OCI-LY1 (cell line): Measurements from ENCODE around the gene RIPK3.

Experiments
- EZH2 ChIP-seq: fragments of 200-600 bp; sonication (generic), shearing (Covaris generic); IDR thresholded peaks from 2 replicates; pipeline ENCODE4 v1.8.0; 2017; ENCODE audit warnings: borderline replicate concordance, mixed run types, mild to moderate bottlenecking, antibody characterized with exemption, low read length, moderate library complexity, mixed read lengths
- TF ChIP-seq, protein P1 (sequence below): fragments of 200-600 bp; sonication (generic), shearing (Covaris generic); IDR thresholded peaks from 2 replicates; pipeline ENCODE4 v1.5.1; 2017; ENCODE audit warnings: mild to moderate bottlenecking, antibody characterized with exemption, low read length, moderate library complexity, mixed read lengths

DNA sequence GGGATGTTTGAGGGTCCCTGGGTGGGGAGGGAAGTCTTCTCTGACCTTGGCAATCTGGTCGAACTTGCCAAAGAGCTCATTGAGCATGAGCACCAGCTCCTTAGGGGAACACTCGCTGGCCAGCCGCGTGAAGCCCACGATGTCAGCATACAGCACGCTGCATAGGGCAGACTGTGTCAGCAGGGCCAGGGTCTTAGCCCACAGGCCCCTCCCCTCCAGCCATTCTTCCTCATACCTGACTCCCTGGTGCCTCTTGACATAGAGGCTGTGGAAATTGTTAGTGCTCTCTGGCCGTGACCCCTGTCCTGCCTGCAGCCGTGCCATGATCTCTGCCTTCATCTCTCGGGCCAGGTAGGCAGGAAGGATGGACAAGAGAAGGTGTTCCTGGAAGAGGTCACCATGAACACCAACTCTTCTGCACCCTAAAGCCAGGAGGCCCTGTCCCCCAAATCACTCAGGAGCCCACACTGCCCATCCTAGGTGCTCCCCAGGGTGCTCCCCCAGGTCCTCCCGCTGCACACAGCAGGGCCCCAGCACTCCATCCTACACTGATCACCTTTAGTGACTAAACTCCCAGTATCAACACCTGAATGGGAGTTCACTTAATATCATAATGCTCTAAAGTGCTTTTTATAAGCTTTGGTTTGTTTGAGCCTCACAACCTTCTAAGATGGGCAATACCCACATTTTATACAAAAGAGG is 8.7 kb downstream of the RIPK3 start:
- TF ChIP-seq EZH2 = no peak
- TF ChIP-seq, protein P1, sequence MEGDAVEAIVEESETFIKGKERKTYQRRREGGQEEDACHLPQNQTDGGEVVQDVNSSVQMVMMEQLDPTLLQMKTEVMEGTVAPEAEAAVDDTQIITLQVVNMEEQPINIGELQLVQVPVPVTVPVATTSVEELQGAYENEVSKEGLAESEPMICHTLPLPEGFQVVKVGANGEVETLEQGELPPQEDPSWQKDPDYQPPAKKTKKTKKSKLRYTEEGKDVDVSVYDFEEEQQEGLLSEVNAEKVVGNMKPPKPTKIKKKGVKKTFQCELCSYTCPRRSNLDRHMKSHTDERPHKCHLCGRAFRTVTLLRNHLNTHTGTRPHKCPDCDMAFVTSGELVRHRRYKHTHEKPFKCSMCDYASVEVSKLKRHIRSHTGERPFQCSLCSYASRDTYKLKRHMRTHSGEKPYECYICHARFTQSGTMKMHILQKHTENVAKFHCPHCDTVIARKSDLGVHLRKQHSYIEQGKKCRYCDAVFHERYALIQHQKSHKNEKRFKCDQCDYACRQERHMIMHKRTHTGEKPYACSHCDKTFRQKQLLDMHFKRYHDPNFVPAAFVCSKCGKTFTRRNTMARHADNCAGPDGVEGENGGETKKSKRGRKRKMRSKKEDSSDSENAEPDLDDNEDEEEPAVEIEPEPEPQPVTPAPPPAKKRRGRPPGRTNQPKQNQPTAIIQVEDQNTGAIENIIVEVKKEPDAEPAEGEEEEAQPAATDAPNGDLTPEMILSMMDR = no peak
